SJSA1 (cell line): Measurements from ENCODE around the gene CARD8. TPM values are rescaled to one million over a fixed set of nuclear protein-coding genes. Genes with fewer than 3 reads are reported as not detected.
"Not testable (repeated sequence)": the region's sequence is repeated elsewhere in the genome, so short reads cannot be mapped to it uniquely, and the experiment has no call there.

ENCODE experiments used
- DNase-seq, 2 experiments: peaks; one replicate each; pipeline ENCODE4 v3.0.0-alpha.2; 2015 to 2020; ENCODE audit warnings: low spot score in 2 of 2, low read depth in 1 of 2
- H3K27ac ChIP-seq: fragments of 250-450 bp; sonication (Bioruptor Pico); 2 replicates; pipeline ENCODE4 v1.5.1; 2020; ENCODE audit warnings: mild to moderate bottlenecking, moderate library complexity
- H3K27me3 ChIP-seq: fragments of 250-450 bp; sonication (Bioruptor Pico); replicated peaks from 2 replicates; pipeline ENCODE4 v1.5.1; 2020; ENCODE audit warnings: mild to moderate bottlenecking, moderate library complexity
- H3K36me3 ChIP-seq: fragments of 250-450 bp; sonication (Bioruptor Pico); 2 replicates; pipeline ENCODE4 v1.5.1; 2020; ENCODE audit warnings: mild to moderate bottlenecking
- H3K4me1 ChIP-seq: fragments of 250-450 bp; sonication (Bioruptor Pico); replicated peaks from 2 replicates; pipeline ENCODE4 v1.6.1; 2021; ENCODE audit warnings: mild to moderate bottlenecking
- H3K4me3 ChIP-seq: fragments of 250-450 bp; sonication (Bioruptor Pico); 2 replicates; pipeline ENCODE4 v1.5.1; 2020; ENCODE audit warnings: mild to moderate bottlenecking
- H3K9me3 ChIP-seq: fragments of 250-450 bp; sonication (Bioruptor Pico); replicated peaks from 2 replicates; pipeline ENCODE4 v1.5.1; 2020; ENCODE audit warnings: mild to moderate bottlenecking
- total RNA-seq: library from RNA; depleted of rRNA; stranded (reverse); fragments of >200 nt; shearing (Covaris generic); gene quantifications from 2 replicates; pipeline ENCODE4 v1.2.3, GENCODE V29; 2014

The CARD8 gene
- total RNA-seq, 1 experiment from 2014 or later, result 24.6 TPM

GRCh38 chr19:48252609-48253008 is 3.1 kb downstream of the CARD8 start:
- peaks cover 9% of the 10 kb centered on the region; the same call in 1 of the 2 replicates for H3K4me1 ChIP-seq

DNA sequence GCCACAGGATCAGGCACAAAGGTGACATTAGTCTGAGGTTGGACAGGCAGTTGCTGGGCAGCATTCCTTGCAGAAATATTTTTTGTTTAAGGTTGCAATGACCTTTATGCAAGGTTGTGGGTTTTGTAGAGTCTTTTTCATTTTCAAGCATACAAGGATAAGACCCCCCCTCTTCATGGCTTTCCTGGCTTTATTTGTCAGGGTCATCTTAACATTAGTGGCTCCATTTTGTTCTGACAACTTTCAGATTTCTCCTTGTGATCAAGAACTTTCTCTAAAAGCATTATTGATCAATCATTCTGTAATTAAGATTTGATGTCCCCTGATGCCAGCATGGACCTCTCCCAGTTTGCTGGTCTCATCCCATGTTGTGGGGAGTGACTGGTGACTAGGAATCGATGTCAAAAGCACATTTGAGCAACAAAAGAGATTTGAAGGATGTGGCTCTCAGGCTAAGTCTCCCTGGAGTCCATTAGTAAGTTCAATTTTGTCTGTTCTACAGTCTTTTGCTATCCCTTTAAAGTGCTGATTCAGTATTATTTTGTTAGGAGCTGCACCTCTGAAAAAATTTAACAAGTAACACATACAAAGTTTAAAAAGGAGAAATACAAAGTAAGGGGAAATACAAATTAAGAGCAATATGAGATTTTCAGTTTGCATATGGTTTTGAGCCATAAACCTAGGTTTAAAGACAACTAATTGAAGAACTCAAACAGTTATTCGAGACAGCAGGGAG is 5.3 kb downstream of the CARD8 start:
- DNase-seq, result no peak
- Histone ChIP-seq H3K27me3 (no peaks in the 10 kb centered on the region), H3K27ac (no peak overlapping the region), H3K36me3 (peaks cover 23% of the 10 kb centered on the region), H3K4me3 (no peak overlapping the region), H3K4me1 (peaks cover 9% of the 10 kb centered on the region; the same call in 1 of the 2 replicates), H3K9me3 (no peaks in the 10 kb centered on the region)

More at GRCh38 chr19:48252609-48253008, 3.1 kb downstream of the CARD8 start:
- H3K27me3 ChIP-seq, result no peaks in the 10 kb centered on the region
- H3K4me3 ChIP-seq, result no peak overlapping the region
- H3K36me3 ChIP-seq, result peaks cover 8% of the 10 kb centered on the region
- H3K9me3 ChIP-seq, result no peaks in the 10 kb centered on the region
- H3K27ac ChIP-seq, result no peak overlapping the region
- no peak for DNase-seq

- no peak for DNase-seq
- Histone ChIP-seq H3K9me3 (no peaks in the 10 kb centered on the region), H3K4me1 (peaks cover 4% of the 10 kb centered on the region; the same call in 1 of the 2 replicates), H3K4me3 (no peak overlapping the region), H3K27ac (no peak overlapping the region), H3K36me3 (peaks cover 23% of the 10 kb centered on the region), H3K27me3 (no peaks in the 10 kb centered on the region)
These were observed 6.2 kb downstream of the CARD8 start for GRCh38 chr19:48249502-48250014.

- no peak for DNase-seq
- no peak overlapping the region for H3K4me3 ChIP-seq
- no peaks in the 10 kb centered on the region; the same call in 1 of the 2 replicates for H3K4me1 ChIP-seq
- no peak overlapping the region for H3K27ac ChIP-seq
- H3K9me3 ChIP-seq, result no peaks in the 10 kb centered on the region
- peaks cover 23% of the 10 kb centered on the region for H3K36me3 ChIP-seq
- H3K27me3 ChIP-seq, result no peaks in the 10 kb centered on the region
These were observed 7.5 kb downstream of the CARD8 start for GRCh38 chr19:48248081-48248833.

- H3K4me1 ChIP-seq, result no peaks in the 10 kb centered on the region; the same call in 1 of the 2 replicates
- no peak for DNase-seq
- H3K36me3 ChIP-seq, result peaks cover 23% of the 10 kb centered on the region
- H3K27ac ChIP-seq, result no peak overlapping the region
- no peaks in the 10 kb centered on the region for H3K27me3 ChIP-seq
- H3K4me3 ChIP-seq, result no peak overlapping the region
- H3K9me3 ChIP-seq, result no peaks in the 10 kb centered on the region
These were observed 8.5 kb downstream of the CARD8 start for GRCh38 chr19:48247212-48247611.

GRCh38 chr19:48246101-48246500 is 9.6 kb downstream of the CARD8 start:
- no peaks in the 10 kb centered on the region for H3K9me3 ChIP-seq
- no peak for DNase-seq
- H3K27me3 ChIP-seq, result no peaks in the 10 kb centered on the region
- no peak overlapping the region for H3K4me3 ChIP-seq
- no peaks in the 10 kb centered on the region; the same call in 1 of the 2 replicates for H3K4me1 ChIP-seq
- H3K36me3 ChIP-seq, result peaks cover 23% of the 10 kb centered on the region
- no peak overlapping the region for H3K27ac ChIP-seq

DNA sequence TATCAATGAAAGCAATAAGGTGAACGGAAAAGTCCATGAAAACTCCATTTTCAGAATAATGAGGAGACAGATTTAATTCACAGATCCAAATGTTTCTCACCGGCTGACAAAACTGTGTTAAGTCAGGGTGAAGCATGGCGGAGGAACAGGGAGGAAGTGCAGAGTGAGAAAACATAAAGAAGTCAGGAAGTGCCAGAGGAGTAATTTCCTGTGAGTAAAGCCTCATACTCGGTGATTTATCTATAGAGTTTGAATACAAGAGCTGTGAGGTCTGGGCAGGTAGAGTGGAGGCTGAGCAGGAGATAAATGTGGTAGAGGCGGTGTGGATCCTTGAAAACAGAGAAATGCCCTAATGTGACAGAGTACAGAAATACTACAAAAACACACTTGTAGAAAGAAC is 11.4 kb downstream of the CARD8 start:
- Histone ChIP-seq H3K4me1 (peaks cover 3% of the 10 kb centered on the region), H3K9me3 (no peaks in the 10 kb centered on the region), H3K27ac (no peak overlapping the region), H3K4me3 (no peak overlapping the region), H3K36me3 (peaks cover 33% of the 10 kb centered on the region), H3K27me3 (no peaks in the 10 kb centered on the region)
- no peak for DNase-seq

GRCh38 chr19:48241771-48242170 is 13.9 kb downstream of the CARD8 start:
- H3K27me3 ChIP-seq, H3K4me3 ChIP-seq, H3K4me1 ChIP-seq, H3K9me3 ChIP-seq, H3K27ac ChIP-seq, DNase-seq: not testable (repeated sequence)
- peaks cover 25% of the 10 kb centered on the region for H3K36me3 ChIP-seq

DNA sequence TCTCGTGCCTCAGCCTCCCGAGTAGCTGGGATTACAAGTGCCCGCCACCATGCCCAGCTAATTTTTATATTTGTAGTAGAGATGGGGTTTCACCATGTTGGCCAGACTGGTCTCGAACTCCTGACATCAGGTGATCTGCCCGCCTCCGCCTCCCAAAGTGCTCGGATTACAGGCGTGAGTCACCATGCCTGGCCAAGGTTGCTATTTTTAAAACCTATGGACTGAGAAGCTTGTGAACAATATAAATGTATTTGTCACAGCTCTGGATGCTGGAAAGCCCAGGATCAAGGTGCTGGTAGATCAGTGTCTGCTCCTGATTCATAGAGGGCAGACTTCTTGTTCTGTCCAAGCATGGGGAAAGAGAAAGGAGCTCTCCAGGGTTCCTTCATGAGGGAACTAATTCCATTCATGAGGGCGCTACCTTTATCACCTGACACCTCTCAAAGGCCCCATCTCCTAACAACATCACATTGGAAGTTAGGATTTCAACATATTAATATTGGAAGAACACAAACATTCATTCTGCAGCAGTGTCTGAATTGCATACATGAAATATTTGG is 16.1 kb downstream of the CARD8 start:
- no peaks in the 10 kb centered on the region for H3K9me3 ChIP-seq
- H3K4me3 ChIP-seq, result no peak overlapping the region
- peaks cover 16% of the 10 kb centered on the region for H3K36me3 ChIP-seq
- no peak for DNase-seq
- H3K27me3 ChIP-seq, result no peaks in the 10 kb centered on the region
- H3K4me1 ChIP-seq, result peaks cover 3% of the 10 kb centered on the region
- no peak overlapping the region for H3K27ac ChIP-seq

GRCh38 chr19:48239120-48239519 is 16.6 kb downstream of the CARD8 start:
- Histone ChIP-seq H3K4me1 (peaks cover 3% of the 10 kb centered on the region), H3K27ac (no peak overlapping the region), H3K9me3 (no peaks in the 10 kb centered on the region), H3K4me3 (no peak overlapping the region), H3K27me3 (no peaks in the 10 kb centered on the region), H3K36me3 (peaks cover 16% of the 10 kb centered on the region)
- DNase-seq, result no peak

DNA sequence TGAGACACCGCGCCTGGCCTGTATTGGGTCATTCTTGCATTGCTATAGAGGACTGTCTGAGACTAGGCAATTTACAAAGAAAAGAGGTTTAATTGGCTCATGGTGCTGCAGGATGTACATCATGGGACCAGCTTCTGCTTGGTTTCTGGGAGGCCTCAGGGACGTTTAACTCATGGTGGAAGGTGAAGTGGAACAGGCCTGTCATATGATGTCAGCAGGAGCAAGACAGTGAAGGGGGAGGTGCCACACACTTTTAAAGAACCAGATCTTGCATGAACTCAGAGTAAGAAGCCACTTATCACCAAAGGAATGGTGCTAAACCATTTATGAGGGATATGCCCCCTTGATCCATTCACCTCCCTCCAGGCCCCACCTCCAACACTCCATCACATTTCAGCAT is 18.7 kb downstream of the CARD8 start:
- no peaks in the 10 kb centered on the region for H3K27me3 ChIP-seq
- no peaks in the 10 kb centered on the region for H3K9me3 ChIP-seq
- H3K36me3 ChIP-seq, result peaks cover 21% of the 10 kb centered on the region
- no peak overlapping the region for H3K4me3 ChIP-seq
- H3K27ac ChIP-seq, result no peak overlapping the region
- H3K4me1 ChIP-seq, result peaks cover 3% of the 10 kb centered on the region
- DNase-seq, result no peak

DNA sequence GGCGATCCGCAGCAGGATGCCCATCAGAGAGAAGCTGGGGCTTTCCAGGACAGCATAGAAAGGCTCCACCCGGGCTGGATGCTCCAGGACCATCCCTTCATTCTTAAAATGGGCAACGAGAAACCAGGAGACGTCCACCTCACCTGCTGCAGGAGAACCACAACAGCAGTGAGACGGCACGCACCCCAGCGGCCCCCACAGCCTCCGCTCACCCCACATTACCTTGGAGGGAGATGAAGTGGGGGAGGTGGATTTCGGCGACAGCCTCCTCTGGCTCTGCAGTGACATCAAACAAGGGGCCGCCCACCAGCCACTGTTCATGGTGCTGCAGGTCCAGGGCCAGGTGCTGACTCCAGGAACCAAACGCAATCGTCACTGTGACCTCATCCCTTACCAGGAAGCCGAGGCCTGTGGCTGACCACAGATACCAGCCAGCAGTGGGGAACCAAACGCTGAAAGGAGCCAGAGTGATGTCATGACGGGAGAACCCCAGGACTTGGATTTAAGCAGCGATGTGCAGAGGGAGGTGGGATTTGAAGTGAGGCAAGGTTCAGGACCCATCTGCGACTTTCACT is 25.1 kb downstream of the CARD8 start:
- no peak for DNase-seq
- Histone ChIP-seq H3K4me3 (no peak overlapping the region), H3K9me3 (no peaks in the 10 kb centered on the region), H3K27ac (no peak overlapping the region), H3K27me3 (no peaks in the 10 kb centered on the region), H3K4me1 (no peaks in the 10 kb centered on the region), H3K36me3 (peaks cover 6% of the 10 kb centered on the region)

DNA sequence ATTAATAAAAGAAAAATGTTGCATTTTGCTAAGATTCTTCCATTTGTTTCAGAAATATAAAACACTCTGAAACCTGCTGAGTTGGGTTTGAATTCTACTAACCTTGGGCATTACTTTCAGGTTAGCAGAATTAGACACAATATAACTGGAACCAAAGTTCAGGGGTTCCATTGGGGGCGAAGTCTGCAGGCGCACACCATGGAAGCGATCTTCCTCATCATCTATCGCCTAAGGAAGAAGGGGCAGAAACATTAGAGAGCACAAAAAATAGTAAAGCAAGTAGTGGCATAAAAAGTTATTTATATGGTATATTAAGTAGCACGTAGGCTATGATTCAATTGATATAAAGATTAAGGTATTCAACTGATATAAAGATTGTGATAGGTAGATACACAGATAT is 34.1 kb downstream of the CARD8 start:
- Histone ChIP-seq H3K27ac (no peak overlapping the region), H3K36me3 (peaks cover 11% of the 10 kb centered on the region; the same call in 1 of the 2 replicates)
- no peak for DNase-seq

More for the DNA sequence above, 34.1 kb downstream of the CARD8 start:
- Histone ChIP-seq H3K9me3 (no peaks in the 10 kb centered on the region), H3K4me3 (no peak overlapping the region), H3K4me1 (peaks cover 15% of the 10 kb centered on the region), H3K27me3 (no peaks in the 10 kb centered on the region)
